Activated effector memory CD4-positive, alpha-beta T cell treated with Interleukin-2 at 50 U/mL for 16 hours (primary cell): Measurements from ENCODE around the gene WDR83.
"Not testable (repeated sequence)": the region's sequence is repeated elsewhere in the genome, so short reads cannot be mapped to it uniquely, and the experiment has no call there.

Source experiments
- DNase-seq: peaks from one replicate; pipeline ENCODE4 v3.0.0-alpha.2; 2020

The WDR83 gene

DNA sequence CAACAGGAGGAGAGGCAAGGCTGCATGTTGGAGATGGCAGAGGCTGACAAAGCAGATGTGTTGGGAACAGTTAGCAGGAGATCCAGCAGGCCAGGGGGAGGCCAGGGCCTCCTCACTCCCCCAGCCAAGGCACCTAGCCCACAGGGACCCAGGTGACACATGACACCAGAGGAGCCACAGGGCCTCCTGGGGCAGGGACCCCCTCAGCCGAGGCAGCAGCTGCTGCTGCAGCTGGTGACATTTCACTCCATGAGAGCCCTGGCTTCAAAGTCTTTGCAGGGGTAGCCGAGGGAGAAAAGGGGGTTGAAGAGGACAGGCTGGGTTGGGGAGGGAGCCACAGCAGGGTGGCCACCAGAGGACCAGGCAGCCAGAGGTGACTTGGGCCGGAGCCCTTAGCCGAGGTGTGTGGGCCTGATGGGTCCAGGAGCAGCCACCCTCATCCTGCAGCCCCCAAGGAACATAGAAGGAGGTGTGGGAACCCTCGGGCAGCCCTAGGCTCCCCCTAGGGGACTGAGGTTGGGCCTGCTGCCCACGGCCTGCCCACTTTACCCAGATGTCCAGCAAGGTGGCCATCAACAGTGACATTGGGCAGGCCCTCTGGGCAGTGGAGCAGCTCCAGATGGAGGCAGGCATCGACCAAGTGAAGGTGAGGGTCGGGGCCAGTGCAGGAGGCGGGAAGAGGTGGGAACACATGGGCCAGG lies 21.0 kb downstream of the WDR83 start, which contains the start of gene GNG14:
Gene GNG14, plus strand, starts transcription at position 503 of the 701 bp plus-strand sequence. Its CDS starts 51 bp downstream, at position 554.
- DNase-seq: no peak

DNA sequence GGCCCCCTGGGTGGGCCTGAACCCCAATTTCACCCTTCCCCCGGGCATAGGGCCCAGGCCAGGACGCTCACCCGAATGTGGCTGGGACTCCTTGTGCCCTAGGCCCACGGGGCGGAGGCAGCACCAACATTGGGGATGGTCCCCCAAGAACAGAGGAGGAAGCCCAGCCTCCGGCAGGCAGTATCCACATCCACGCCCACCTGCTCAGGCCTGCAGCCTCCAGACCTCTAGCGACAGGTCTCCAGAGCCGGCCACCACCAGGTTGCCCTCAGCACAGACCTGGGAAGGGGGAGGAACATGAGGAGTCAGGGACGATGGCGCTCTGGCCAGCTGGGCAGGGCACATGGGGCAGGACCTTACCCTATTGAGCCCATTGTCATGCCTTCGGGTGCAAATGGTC lies 22.4 kb downstream of the WDR83 start:
- no peak for DNase-seq

DNA sequence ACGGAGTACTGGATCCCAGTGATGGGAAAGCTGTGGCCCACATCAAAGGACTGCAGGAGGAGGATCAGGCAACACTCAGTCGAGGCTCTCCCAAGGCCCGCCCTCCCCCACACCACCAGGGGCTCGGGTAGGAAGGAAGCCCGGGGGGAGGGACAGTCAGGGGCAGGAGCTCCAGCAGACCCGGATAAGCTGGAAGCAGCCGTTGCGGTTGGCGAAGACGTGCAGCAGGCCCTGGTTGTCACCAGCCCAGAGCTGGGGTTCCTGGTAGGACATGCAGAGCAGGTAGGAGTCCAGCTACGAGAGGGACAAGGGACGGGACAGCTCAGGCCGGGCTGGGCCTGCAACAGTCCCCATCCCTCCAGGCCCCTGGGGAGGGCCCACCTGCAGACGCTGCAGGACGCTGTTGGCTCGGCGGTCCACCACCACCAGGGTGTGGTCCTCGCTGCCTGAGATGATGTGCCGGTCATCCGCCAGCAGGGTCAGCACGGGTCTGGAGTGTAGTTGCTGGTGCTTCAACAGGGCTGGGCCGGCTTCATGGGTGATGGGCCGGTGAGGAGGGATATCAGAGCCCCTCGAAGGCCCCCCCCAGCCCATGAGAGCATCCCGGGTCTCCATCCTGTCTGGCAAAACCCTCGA lies 23.1 kb downstream of the WDR83 start:
- DNase-seq: no peak

DNA sequence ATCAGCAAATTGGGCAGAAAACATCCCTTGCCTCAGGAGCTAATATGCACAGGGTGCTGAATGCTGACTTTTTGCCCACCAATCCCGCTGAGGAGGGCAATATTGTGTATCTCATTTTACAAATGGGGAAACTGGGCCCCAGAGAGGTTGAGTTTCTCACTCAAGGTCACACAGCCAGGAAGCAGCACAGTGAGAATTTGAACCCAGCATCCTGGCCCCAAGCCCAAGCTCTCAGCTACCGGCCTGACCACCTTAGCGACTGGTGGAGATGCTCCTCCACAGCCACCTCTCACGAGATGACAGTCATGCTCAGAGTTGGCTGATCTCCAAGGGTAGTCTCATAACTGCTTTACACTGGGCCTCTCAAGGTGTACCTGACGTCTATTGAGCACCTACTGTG lies 26.4 kb downstream of the WDR83 start:
- DNase-seq: no peak

DNA sequence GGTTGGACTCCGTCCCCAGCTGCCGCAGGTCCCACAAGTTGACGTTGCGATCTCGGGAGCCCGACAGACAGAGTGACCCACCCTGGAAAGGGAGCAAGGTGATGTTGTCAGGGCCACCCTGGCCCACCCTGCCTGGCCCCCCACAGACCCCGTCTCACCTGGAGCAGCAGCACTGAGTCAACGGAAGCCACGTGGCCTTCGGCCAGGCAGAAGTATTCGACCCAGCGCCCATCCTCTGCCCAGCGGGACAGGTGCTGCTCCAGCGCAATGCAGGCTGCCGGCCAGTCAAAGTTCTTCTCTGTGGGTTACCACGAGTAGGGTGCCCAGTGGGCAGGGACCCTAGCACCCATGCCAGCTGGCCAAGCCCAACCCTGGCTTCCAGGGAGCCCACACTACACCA lies 28.0 kb downstream of the WDR83 start:
- no peak for DNase-seq

DNA sequence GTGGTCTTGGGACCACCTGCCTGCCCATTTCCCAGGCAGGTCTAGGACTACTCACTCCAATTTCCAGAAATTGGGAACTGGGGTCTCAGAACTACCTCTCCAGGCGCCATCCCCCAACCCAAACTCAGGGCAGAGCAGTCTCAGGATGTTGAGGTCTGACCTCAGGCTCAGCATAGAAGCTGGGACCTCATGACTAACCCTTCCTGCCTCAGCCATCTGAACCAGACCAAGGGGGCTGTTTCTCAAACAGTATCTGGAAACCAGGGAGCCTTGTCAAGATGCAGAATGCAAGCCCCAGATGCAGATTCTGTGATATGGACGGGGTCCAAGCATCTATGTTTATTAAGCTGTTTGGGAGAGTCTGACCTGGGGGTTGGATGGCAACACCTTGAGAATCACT lies 28.5 kb downstream of the WDR83 start:
- DNase-seq: no peak

DNA sequence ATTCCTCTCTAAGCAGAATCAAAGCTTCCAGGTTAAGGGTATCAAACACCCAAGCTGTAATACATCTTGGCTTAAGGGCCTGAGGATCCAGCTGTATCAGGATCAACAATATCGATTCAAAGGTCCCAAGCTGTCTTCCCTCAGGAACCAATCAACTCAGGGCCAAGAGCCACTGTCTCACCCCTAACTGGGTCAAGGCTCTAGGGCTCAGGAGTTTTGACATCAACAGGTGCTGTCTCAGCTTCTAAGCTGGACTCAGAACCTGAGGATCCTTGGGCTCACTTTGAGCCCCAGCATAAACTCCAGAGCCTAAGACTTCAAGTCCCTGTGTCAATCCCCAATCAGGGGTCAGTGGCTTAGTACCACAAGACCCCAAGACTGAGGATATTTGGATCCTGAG lies 28.9 kb downstream of the WDR83 start:
- no peak for DNase-seq

DNA sequence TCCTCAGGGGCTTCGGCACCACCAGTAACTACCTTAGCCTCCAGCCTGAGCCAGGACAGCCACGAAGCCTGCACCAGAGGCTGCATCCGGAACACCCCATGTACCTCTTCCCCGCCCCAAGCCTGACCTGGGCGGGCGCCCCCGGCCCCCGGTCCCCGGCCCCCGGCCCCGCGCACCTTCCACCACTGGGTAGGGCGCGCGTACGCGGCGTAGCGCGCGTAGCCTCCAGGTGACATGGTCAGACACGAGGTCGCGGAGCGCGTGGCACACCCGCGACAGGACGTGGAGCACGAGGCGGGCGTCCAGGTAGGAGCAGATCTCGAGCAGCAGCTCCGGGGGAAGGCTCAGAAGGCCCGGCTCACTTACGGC lies 29.4 kb downstream of the WDR83 start:
- DNase-seq: no peak

DNA sequence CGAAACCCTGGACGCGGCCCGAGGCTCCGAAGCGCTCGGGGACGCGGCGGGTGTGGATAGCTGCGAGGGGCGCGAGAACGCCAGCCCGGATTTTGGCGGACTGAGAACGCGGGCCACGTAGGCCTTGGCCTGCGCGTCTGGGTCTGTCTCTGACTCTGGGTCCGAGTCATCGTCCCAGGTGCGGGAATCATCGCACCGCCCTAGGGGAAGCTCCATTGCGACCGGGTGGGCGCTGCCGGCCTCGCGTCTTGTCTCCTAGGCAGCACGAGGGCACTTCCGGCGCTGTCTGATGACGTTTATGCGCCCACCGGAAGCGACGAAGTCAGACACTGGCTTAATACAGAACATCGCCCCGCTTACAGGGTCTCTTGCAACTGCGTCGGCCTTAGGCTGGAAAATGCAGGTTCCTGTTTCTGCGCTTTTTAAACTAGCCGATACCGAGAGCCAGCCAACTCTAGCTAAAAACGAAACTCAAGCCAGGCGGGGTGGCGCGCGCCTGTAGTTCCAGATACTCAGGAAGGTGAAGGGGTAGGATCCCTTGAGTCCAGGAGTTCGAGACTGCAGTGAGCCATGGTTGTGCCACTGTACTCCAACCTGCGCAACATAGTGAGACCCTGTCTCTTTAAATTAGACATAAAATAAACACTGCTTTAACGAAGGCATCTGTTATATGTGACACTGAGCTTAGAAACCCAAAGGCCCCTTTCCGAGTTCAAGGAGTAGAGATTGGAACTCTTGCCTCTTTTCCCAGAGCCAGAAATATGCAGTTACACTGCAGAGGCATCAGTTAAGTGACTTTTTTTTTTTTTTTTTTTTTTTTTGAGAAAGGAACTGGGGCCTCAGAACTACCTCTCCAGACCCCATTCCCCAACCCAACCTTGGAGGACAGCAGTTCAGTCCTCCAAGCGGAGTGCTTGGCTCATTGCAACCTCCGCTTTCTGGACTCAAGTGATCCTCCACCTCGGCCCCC lies 30.0 kb downstream of the WDR83 start, which contains the start of gene FBXW9:
Gene FBXW9, minus strand, starts transcription at position 266 of the 970 bp plus-strand sequence. Its CDS starts 50 bp downstream, at position 216.
- peak; percentile 94 for DNase-seq

DNA sequence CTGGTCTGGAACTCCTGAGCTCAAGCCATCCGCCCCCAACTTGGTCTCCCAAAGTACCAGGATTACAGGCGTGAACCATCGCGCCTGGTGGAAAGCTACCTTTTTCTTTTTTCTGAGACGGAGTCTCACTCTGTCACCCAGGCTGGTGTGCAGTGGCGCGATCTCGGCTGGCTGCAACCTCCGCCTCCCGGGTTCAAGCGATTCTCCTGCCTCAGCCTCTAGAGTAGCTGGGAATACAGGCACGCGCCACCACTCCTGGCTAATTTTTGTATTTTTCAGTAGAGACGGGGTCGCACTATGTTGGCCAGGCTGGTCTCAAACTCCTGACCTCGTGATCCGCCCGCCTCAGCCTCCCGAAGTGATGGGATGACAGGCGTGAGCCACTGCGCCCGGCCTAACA lies 30.8 kb downstream of the WDR83 start:
- not testable (repeated sequence) for DNase-seq

DNA sequence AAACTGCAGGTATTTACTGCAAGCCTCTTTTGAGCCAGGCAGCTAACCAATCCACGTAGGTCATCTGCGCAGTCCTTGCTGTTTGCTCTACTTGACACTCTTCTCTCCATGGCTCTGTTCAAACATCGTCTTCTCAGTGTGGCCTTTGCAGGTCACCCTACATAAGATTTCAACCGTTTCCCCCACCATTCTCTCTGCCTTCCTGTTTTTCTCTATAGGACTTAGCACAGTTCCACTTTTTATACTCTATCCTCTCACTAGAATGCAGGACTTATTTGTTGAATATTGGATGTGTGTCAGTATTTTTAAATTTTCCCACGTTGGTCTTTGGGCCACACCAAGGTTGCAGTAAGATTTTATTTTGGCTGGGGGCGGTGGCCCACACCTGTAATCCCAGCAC lies 31.5 kb downstream of the WDR83 start:
- DNase-seq: no peak

DNA sequence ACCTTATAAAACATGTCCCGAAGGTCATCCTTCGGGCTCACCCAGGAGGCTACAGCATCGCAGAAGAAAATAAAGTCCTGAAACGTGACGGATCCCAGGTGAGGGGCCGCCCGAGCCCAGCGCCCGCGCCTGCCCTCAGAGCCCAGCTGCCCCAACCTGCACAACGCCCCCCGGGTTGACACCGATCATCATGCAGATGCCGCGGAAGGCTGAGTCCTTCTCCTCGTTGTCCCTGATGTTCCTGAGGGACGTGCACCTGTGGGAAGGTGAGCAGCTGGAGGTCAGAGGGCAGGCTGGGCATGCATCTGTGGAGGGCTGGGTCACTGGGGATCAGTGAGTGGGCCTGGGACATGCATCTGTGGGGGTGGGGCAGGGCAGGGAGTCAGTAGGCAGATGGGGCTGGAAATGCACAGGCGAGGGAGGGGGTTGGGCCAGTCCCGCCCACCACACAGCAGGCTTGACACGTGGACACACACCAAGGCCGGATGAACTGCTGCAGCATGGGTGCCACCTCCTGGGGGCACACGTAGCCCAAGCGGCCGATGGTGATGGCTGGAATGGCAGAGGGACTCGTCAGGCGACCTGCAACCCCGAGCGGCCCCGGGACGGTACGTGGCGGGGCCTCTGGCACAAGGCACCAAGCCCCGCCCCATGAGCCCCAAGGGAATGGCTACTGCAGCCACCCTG lies 35.1 kb downstream of the WDR83 start:
- DNase-seq: no peak

DNA sequence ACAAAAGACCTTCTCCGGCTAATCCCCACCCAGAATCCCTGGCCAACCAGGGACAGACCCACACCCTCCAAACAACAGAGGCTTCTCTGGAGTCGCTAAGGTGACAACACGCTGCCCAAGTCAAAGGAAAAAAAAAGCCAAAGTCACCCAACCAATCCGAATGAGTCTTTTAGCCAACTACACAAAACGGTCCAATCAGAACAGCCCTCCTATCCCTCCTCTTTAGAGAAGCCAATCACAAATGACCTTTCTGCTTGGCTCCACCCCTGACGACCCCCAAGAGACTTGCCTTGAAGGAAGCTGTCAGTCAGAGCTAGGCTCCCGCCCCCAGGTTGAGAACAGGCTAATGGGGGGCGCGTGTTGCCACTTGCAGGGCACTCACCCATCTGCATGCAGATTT lies 36.4 kb downstream of the WDR83 start:
- DNase-seq: no peak

DNA sequence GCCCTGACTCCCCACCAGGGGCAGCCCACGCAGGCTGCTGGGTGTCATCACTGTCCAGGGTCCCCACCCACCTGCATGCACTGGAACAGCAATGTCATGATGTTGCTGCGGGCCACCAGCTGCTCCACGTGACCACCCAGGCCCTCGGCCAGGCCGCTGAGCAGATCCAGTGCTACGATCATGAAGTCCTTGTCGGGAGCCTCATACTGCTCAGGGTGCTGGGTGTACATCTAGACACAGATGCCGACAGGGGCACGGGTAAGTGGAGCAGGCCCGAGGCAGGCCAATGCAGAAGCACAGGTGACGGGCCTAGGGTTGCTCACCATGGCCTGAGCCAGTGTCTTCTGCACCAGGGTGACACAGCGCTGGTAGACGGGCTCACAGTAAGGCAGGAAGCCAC lies 38.6 kb downstream of the WDR83 start:
- DNase-seq: no peak

DNA sequence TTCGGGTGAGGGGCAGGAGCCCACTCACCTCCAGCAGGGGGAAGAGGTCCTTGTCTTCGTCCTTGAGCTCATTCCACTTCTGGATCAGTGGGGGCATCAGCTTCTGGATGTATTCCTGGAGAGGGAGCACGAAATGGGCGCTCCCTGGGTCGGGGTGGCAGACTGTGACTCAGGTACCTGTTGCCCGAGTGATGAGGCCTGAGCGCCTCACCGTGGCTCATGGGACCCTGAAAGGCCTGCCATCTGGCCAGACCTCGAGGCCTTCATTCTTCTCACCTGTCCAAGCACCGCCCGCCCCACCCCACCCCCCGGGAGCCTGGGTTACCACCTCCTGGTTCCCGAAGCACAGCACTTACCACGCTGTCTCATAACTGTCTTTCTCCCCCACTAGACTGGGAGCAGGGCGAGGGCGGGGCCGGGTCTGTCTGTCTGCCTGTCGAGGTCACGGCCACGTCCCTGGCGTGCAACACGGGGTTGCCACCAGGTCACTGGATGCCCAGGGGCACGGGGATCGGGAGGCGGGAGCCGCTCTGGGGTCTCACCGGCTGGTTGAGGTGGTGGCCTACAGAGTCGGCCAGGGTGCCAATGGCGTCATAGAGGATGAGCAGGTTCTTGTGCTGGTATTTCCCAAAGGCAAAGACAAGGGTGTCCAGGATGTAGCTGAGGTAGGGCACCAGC lies 39.2 kb downstream of the WDR83 start:
- DNase-seq: no peak

DNA sequence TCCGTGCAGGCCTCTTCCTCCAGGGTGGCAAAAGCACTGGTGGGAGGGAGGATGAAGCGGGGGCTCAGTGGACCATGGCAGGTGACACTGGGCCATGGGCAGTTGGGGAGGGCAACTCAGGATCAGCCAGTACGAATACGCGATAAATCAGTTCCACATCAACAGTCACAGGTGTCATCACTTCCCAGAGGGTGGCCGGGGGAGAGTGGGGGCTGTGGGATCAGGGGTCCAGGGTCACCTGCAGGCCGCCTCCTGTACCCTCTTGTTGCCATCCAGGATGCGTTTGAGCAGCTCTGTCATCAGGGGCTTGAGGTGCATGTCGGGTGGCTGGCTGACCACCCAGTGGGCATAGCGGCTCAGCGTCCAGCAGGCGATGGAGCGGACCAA lies 39.7 kb downstream of the WDR83 start:
- DNase-seq: no peak

DNA sequence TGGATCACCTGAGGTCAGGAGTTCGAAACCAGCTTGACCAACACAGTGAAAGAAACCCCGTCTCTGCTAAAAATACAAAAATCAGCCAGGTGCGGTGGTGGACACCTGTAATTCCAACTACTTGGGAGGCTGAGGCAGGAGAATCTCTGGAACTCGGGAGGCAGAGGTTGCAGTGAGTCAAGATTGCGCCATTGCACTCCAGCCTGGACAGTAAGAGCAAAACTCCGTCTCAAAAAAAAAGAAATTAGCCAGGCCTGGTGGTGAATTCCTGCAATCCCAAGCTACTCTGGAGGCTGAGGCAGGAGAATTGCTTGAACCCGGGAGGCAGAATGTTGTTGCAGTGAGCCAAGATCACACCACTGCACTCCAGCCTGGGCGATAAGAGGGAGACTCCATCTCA lies 42.0 kb downstream of the WDR83 start:
- DNase-seq: no peak

DNA sequence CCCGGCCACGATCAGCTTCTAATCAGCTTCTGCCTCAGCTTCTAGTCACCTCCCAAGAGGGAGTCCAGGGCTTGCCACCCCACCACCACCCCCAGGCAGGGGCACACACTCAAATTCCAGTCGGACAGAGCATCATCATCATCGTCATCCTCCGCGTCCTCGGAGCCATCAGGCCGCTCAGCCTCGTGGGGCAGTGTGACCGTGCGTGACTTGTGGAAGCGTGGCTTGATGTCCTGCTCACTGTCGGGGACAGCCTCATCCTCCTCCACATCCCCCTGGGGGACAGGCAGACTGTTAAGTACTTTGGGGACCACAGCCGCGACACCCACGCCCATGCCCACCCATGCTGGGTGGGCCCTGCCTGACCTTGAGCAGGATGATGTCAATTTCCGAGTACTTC lies 44.6 kb downstream of the WDR83 start:
- DNase-seq: no peak

DNA sequence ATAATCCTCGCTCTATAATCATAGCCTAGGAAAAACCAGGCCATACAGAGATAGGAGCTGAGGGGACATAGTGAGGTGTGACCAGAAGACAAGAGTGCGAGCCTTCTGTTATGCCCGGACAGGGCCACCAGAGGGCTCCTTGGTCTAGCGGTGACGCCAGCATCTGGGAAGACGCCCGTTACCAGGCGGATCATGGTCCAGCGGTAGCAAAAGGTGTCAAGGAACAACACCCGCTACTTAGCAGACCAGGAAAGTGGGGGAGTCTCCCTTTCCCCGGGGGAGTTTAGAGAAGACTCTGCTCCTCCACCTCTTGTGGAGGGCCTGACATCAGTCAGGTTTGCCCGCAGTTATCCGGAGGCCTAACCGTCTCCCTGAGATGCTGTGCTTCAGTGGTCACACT lies 45.5 kb downstream of the WDR83 start:
- DNase-seq: not testable (repeated sequence)

DNA sequence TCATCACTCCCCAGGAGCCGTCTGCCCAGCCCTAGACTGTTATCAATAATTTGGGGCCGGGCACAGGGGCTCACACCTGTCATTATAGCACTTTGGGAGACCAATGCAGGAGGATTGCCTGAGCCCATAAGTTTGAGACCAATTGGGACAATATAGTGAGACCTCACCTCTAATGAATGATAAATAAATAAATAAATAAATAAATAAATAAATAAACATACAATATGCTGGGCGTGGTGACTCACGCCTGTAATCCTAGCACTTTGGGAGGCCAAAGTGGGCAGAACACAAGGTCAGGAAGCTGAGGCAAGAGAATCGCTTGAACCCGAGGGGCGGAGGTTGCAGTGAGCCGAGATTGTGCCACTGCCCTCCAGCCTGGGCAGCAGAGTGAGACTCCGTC lies 46.7 kb downstream of the WDR83 start:
- DNase-seq: not testable (repeated sequence)

DNA sequence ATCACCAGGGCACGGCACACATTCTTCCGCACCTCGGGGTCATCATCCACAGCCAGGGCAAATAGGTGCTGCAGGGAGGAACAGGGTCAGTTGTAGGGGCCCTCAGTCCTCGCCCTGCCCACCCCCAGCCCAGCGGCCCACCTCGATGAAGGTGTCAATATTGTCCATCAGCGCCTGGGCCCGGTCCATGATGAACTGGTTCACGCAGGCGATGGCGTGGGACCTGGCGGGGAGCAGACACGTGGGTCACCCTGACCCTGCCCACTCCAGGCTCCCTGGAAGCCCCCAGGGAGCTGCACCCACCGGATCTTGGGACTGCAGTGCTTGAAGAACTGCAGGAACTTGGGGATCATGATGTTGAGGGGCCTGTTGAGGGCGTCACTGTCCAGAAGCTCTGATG lies 48.5 kb downstream of the WDR83 start:
- DNase-seq: no peak

DNA sequence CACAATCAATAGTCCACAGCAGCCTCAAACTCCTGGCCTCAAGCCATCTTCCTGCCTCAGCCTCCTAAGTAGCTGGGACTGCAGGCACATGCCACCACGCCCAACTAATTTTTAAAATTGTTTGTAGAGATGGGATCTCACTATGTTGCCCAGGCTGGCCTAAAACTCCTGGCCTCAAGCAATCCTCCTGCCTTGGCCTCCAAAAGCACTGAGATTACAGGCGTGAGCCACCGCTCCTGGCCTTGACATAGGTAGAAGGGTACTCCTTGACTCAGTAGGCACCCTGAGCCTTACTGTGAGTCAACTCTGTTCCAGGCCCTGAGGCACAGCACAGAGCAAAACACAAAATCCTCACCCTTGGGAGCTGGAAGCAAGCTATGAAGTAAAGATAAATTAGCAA lies 49.3 kb downstream of the WDR83 start:
- DNase-seq: no peak
